ENCODE measurements around the gene OR9Q1.

OR9Q1 gene

GRCh38 chr11:58059007-58059350, 35.3 kb downstream of the OR9Q1 start:
- no peaks in the 10 kb centered on the region for H3K36me3 Mint-ChIP-seq (ENCODE audit: low read depth)
- H3K4me3 Mint-ChIP-seq: no peak overlapping the region
- no peak for TF ChIP-seq CTCF (IDR thresholded peaks at IDR 0.05; ENCODE audit: unreplicated experiment in 3 of 3)
- H3K9me3 Mint-ChIP-seq: no peaks in the 10 kb centered on the region
- H3K4me1 Mint-ChIP-seq: peaks cover 24% of the 10 kb centered on the region
- H3K27ac Mint-ChIP-seq: peak overlapping the region; percentile 61 to 95 (median 84)
- no peaks in the 10 kb centered on the region for H3K27me3 Mint-ChIP-seq (ENCODE audit: low read depth)

GRCh38 chr11:58060535-58060934, 36.9 kb downstream of the OR9Q1 start:
- H3K9me3 Mint-ChIP-seq: no peaks in the 10 kb centered on the region
- TF ChIP-seq CTCF (IDR thresholded peaks at IDR 0.05; ENCODE audit: unreplicated experiment in 3 of 3): no peak
- peak overlapping the region; percentile 23 to 53 (median 39) for H3K27ac Mint-ChIP-seq
- no peak overlapping the region for H3K4me3 Mint-ChIP-seq
- H3K4me1 Mint-ChIP-seq: peaks cover 24% of the 10 kb centered on the region
- peaks cover 4% of the 10 kb centered on the region for H3K27me3 Mint-ChIP-seq (ENCODE audit: low read depth)
- H3K36me3 Mint-ChIP-seq (ENCODE audit: low read depth): no peaks in the 10 kb centered on the region

- Mint-ChIP-seq H3K27ac (peak overlapping the region; percentile 23 to 53 (median 39)), H3K4me3 (no peak overlapping the region), H3K27me3 (ENCODE audit: low read depth) (peaks cover 6% of the 10 kb centered on the region), H3K36me3 (ENCODE audit: low read depth) (no peaks in the 10 kb centered on the region), H3K9me3 (no peaks in the 10 kb centered on the region), H3K4me1 (peaks cover 24% of the 10 kb centered on the region)
- TF ChIP-seq CTCF (IDR thresholded peaks at IDR 0.05; ENCODE audit: unreplicated experiment in 3 of 3): peak in 1 of 3 experiments; percentile 25
Measured at GRCh38 chr11:58060939-58061672, 37.4 kb downstream of the OR9Q1 start.

GRCh38 chr11:58061813-58062212, 38.1 kb downstream of the OR9Q1 start:
- peaks cover 24% of the 10 kb centered on the region for H3K4me1 Mint-ChIP-seq
- no peak overlapping the region for H3K4me3 Mint-ChIP-seq
- peak overlapping the region in 1 of 3 experiments; percentile 39 for H3K27ac Mint-ChIP-seq
- TF ChIP-seq CTCF (IDR thresholded peaks at IDR 0.05; ENCODE audit: unreplicated experiment in 3 of 3): no peak
- H3K27me3 Mint-ChIP-seq (ENCODE audit: low read depth): peaks cover 8% of the 10 kb centered on the region
- no peaks in the 10 kb centered on the region for H3K9me3 Mint-ChIP-seq
- H3K36me3 Mint-ChIP-seq (ENCODE audit: low read depth): no peaks in the 10 kb centered on the region

GRCh38 chr11:58067685-58068084, 44.0 kb downstream of the OR9Q1 start:
- Mint-ChIP-seq H3K27ac (no peak overlapping the region), H3K4me1 (no peaks in the 10 kb centered on the region), H3K9me3 (no peaks in the 10 kb centered on the region), H3K27me3 (ENCODE audit: low read depth) (peaks cover 14% of the 10 kb centered on the region), H3K4me3 (no peak overlapping the region), H3K36me3 (ENCODE audit: low read depth) (no peaks in the 10 kb centered on the region)
- no peak for TF ChIP-seq CTCF (IDR thresholded peaks at IDR 0.05; ENCODE audit: unreplicated experiment in 3 of 3)

- TF ChIP-seq CTCF (IDR thresholded peaks at IDR 0.05; ENCODE audit: unreplicated experiment in 3 of 3): no peak
- H3K4me3 Mint-ChIP-seq: no peak overlapping the region
- H3K27me3 Mint-ChIP-seq (ENCODE audit: low read depth): peaks cover 14% of the 10 kb centered on the region
- no peaks in the 10 kb centered on the region for H3K36me3 Mint-ChIP-seq (ENCODE audit: low read depth)
- H3K9me3 Mint-ChIP-seq: no peaks in the 10 kb centered on the region
- no peak overlapping the region for H3K27ac Mint-ChIP-seq
- no peaks in the 10 kb centered on the region for H3K4me1 Mint-ChIP-seq
Measured at GRCh38 chr11:58068655-58069054, 45.0 kb downstream of the OR9Q1 start.
